Epithelial cell of proximal tubule (primary cell): ENCODE results near the gene PDHB. TPM values are rescaled to one million over a fixed set of nuclear protein-coding genes. Genes with fewer than 3 reads are reported as not detected.

Experiments
- DNase-seq: peaks from one replicate; pipeline ENCODE4 v3.0.0-alpha.2; 2011; ENCODE audit warnings: low read depth
- H3K4me3 ChIP-seq: 2 replicates; pipeline ENCODE4 v1.5.1; 2011; ENCODE audit warnings: low read depth, mild to moderate bottlenecking, low read length
- CTCF ChIP-seq: conservative IDR thresholded peaks from 2 replicates; pipeline ENCODE4 v1.5.1; 2012; ENCODE audit warnings: low read depth, mild to moderate bottlenecking, low read length
- total RNA-seq: library from RNA; depleted of rRNA; stranded (reverse); fragments of >200 nt; gene quantifications from 2 replicates; pipeline ENCODE4 v1.2.3, GENCODE V29; 2015

The PDHB gene
- total RNA-seq: 99.5 and 103 TPM in 2 replicates

GRCh38 chr3:58433400-58434167, at the start of gene PDHB:
TSS of gene PDHB (minus strand) at chr3:58433832. CDS start at chr3:58433809, 23 bp downstream.
- peak within 1 kb of the TSS; percentile 88 for H3K4me3 ChIP-seq
- DNase-seq: no peak
- TF ChIP-seq CTCF: no peak

GRCh38 chr3:58482917-58483636, 49.4 kb upstream of the PDHB start:
- no peak for DNase-seq
- TF ChIP-seq CTCF: no peak
- H3K4me3 ChIP-seq: no peak overlapping the region

GRCh38 chr3:58480309-58480708, 46.7 kb upstream of the PDHB start:
- DNase-seq: no peak
- H3K4me3 ChIP-seq: no peak overlapping the region
- no peak for TF ChIP-seq CTCF

GRCh38 chr3:58478781-58479180, 45.1 kb upstream of the PDHB start:
- no peak for TF ChIP-seq CTCF
- DNase-seq: no peak
- H3K4me3 ChIP-seq: no peak overlapping the region

GRCh38 chr3:58474967-58475578, 41.4 kb upstream of the PDHB start:
- DNase-seq: no peak
- no peak for TF ChIP-seq CTCF
- no peak overlapping the region for H3K4me3 ChIP-seq

- no peak for TF ChIP-seq CTCF
- DNase-seq: no peak
- H3K4me3 ChIP-seq: no peak overlapping the region
Observed at GRCh38 chr3:58474348-58474911, 40.8 kb upstream of the PDHB start.
